HUES6 (cell line): ENCODE data around the gene DIP2A.

Source experiments
- H3K27ac ChIP-seq: 2 replicates; pipeline ENCODE4 v1.7.0; 2013; ENCODE audit warnings: low read depth, mild to moderate bottlenecking, low read length, inconsistent platforms
- H3K27me3 ChIP-seq: 2 replicates; pipeline ENCODE4 v1.6.1; 2013; ENCODE audit warnings: low read length; ENCODE audit not compliant: control insufficient read depth, insufficient read depth
- H3K36me3 ChIP-seq: 2 replicates; pipeline ENCODE4 v1.6.1; 2013; ENCODE audit warnings: low read length; ENCODE audit not compliant: control insufficient read depth, insufficient read depth
- H3K4me1 ChIP-seq: 2 replicates; pipeline ENCODE4 v1.6.1; 2013; ENCODE audit warnings: low read length; ENCODE audit not compliant: control insufficient read depth, insufficient read depth
- H3K4me3 ChIP-seq: 2 replicates; pipeline ENCODE4 v1.5.1; 2013; ENCODE audit warnings: low read depth, low read length
- H3K9ac ChIP-seq: one replicate; pipeline ENCODE4 v1.6.1; 2013; ENCODE audit warnings: mild to moderate bottlenecking, low read length
- H3K9me3 ChIP-seq: 2 replicates; pipeline ENCODE4 v1.6.1; 2013; ENCODE audit warnings: low read depth, low read length; ENCODE audit not compliant: control insufficient read depth, insufficient read depth

The DIP2A gene

DNA sequence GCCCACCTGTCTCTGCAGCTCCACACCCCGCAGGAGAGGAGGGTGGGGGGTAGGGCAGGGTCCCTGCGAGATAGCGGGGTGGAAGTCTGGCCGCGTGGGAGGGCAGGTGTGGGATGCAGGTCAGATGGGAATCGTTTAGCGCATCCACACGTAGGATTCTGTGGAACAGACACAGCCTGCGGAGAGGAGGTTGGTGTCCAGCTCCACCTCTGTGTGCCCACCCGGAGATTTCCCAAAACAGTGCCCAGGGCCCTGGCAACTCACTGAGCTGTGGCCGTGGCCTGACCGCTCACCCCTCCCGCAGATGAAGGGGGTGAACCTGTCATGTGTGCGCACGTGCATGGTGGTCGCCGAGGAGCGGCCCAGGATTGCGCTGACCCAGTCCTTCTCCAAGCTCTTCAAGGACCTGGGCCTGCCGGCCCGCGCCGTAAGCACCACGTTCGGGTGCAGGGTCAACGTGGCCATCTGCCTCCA lies 99.3 kb downstream of the DIP2A start:
- H3K36me3 ChIP-seq, result peaks cover 83% of the 10 kb centered on the region

DNA sequence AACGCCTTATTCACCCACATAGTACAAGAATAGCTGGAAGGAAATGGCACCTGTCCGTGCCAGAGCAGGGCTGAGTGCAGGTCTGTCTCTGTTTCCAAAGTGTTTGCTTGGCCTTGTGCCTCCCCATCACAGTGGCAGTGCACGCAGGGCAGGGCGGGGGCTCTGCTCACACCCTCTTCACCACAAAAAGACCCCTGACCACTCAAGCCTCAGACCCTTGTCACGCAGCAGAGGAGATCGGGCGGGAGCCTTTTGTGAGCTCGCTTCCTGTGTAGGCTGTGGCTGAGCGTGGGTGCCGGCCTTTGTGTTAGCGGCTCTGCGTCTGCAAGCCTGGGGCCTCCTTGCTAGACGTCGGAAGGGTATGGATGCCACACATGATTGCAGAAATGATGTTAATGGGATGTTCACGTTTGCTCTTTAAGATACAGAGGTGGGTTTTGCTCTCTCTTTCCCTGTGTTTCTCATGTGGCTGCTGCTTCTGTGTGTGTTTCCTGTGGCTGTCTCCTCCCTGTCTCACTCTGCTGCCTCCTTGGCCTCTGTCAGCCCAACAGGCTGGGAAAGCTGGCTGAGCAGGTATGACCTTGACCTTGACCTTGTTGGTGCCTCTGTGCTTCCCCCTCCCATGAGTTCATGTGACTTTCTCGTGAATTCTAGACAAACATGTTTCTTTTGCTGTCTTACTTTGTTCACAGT lies 100.7 kb downstream of the DIP2A start:
- H3K27ac ChIP-seq, result no peak overlapping the region
- H3K36me3 ChIP-seq, result peaks cover 83% of the 10 kb centered on the region
- H3K9ac ChIP-seq, result no peak overlapping the region
- no peaks in the 10 kb centered on the region for H3K4me1 ChIP-seq
- no peaks in the 10 kb centered on the region for H3K27me3 ChIP-seq
- H3K9me3 ChIP-seq, result no peaks in the 10 kb centered on the region
- H3K4me3 ChIP-seq, result no peak overlapping the region

More for the DNA sequence above, 99.3 kb downstream of the DIP2A start:
- H3K9ac ChIP-seq, result no peak overlapping the region
- no peaks in the 10 kb centered on the region for H3K27me3 ChIP-seq
- no peaks in the 10 kb centered on the region for H3K9me3 ChIP-seq
- H3K27ac ChIP-seq, result no peak overlapping the region
- no peaks in the 10 kb centered on the region for H3K4me1 ChIP-seq
- no peak overlapping the region for H3K4me3 ChIP-seq

GRCh38 chr21:46560568-46561444 lies 102.1 kb downstream of the DIP2A start:
- H3K9me3 ChIP-seq, result no peaks in the 10 kb centered on the region
- no peak overlapping the region for H3K9ac ChIP-seq
- no peak overlapping the region for H3K4me3 ChIP-seq
- peaks cover 84% of the 10 kb centered on the region for H3K36me3 ChIP-seq
- no peak overlapping the region for H3K27ac ChIP-seq
- H3K27me3 ChIP-seq, result no peaks in the 10 kb centered on the region
- no peaks in the 10 kb centered on the region for H3K4me1 ChIP-seq

- H3K9me3 ChIP-seq, result no peaks in the 10 kb centered on the region
- H3K27ac ChIP-seq, result no peak overlapping the region
- H3K4me3 ChIP-seq, result no peak overlapping the region
- H3K4me1 ChIP-seq, result no peaks in the 10 kb centered on the region
- peaks cover 88% of the 10 kb centered on the region for H3K36me3 ChIP-seq
- H3K27me3 ChIP-seq, result no peaks in the 10 kb centered on the region
- no peak overlapping the region for H3K9ac ChIP-seq
Measured at GRCh38 chr21:46561445-46562090, 102.9 kb downstream of the DIP2A start.

GRCh38 chr21:46562472-46562871 lies 103.8 kb downstream of the DIP2A start:
- Histone ChIP-seq H3K27ac (no peak overlapping the region), H3K36me3 (peaks cover 89% of the 10 kb centered on the region), H3K4me1 (no peaks in the 10 kb centered on the region), H3K9me3 (no peaks in the 10 kb centered on the region), H3K27me3 (no peaks in the 10 kb centered on the region), H3K4me3 (no peak overlapping the region), H3K9ac (no peak overlapping the region)

- Histone ChIP-seq H3K4me3 (no peak overlapping the region), H3K36me3 (peaks cover 89% of the 10 kb centered on the region), H3K27ac (no peak overlapping the region), H3K4me1 (no peaks in the 10 kb centered on the region), H3K9me3 (no peaks in the 10 kb centered on the region), H3K27me3 (no peaks in the 10 kb centered on the region), H3K9ac (no peak overlapping the region)
Measured at GRCh38 chr21:46562964-46563607, 104.4 kb downstream of the DIP2A start.

- Histone ChIP-seq H3K36me3 (peaks cover 91% of the 10 kb centered on the region), H3K4me1 (no peaks in the 10 kb centered on the region), H3K9ac (no peak overlapping the region), H3K27ac (no peak overlapping the region), H3K27me3 (no peaks in the 10 kb centered on the region), H3K4me3 (no peak overlapping the region), H3K9me3 (no peaks in the 10 kb centered on the region)
Measured at GRCh38 chr21:46564391-46564790, 105.7 kb downstream of the DIP2A start.

DNA sequence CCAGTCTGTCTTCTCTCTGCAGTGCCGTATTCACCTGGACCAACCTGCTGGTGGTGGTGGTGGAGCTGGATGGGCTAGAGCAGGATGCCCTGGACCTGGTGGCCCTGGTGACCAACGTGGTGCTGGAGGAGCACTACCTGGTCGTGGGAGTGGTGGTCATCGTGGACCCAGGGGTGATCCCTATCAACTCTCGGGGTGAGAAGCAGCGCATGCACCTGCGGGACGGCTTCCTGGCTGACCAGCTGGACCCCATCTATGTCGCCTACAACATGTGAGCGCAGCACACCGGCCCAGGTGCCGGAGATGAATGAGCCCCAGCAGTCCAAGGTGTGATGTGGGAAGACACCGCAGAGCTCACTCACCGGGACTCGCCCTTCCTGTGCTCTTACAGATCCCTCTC lies 108.7 kb downstream of the DIP2A start:
- Histone ChIP-seq H3K36me3 (peaks cover 80% of the 10 kb centered on the region), H3K9ac (no peak overlapping the region), H3K4me3 (no peak overlapping the region), H3K9me3 (no peaks in the 10 kb centered on the region), H3K27me3 (no peaks in the 10 kb centered on the region), H3K27ac (no peak overlapping the region), H3K4me1 (no peaks in the 10 kb centered on the region)

DNA sequence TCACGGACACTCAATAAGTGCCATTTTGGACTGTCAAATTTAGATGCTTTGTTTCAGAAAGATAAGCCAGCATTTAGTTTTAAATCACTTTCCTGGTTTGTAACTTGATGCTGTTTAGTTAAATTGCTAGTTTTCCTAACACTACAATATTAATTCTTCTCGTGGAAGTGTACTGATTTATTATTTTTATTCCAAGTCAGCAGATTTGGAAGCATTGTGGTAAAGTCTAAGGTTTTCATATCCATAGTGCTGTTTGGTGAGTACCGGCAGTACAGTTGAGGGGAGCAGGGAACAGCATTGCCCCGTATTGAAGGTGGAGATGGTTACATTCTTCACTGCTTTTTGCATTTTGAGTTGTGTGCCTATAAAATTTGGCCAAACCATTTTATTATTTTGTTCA lies 109.9 kb downstream of the DIP2A start:
- Histone ChIP-seq H3K36me3 (peaks cover 76% of the 10 kb centered on the region), H3K27me3 (no peaks in the 10 kb centered on the region), H3K4me1 (no peaks in the 10 kb centered on the region), H3K4me3 (no peak overlapping the region), H3K9ac (no peak overlapping the region), H3K27ac (no peak overlapping the region), H3K9me3 (no peaks in the 10 kb centered on the region)

- no peak overlapping the region for H3K4me3 ChIP-seq
Measured at GRCh38 chr21:46569081-46569480, 110.4 kb downstream of the DIP2A start.

More at GRCh38 chr21:46569081-46569480, 110.4 kb downstream of the DIP2A start:
- no peaks in the 10 kb centered on the region for H3K4me1 ChIP-seq
- H3K9me3 ChIP-seq, result no peaks in the 10 kb centered on the region
- H3K36me3 ChIP-seq, result peaks cover 71% of the 10 kb centered on the region
- H3K27me3 ChIP-seq, result no peaks in the 10 kb centered on the region
- H3K9ac ChIP-seq, result no peak overlapping the region
- no peak overlapping the region for H3K27ac ChIP-seq
